HG02798 (cell line): ENCODE results near the gene ACBD6.

Source experiments
- ATAC-seq: cut with Tn5 transposase; IDR thresholded peaks from one replicate; pipeline ENCODE4 v1.9.1; 2021; ENCODE audit warnings: mild to moderate bottlenecking; ENCODE audit not compliant: unreplicated experiment, poor library complexity

Gene ACBD6

GRCh38 chr1:180311011-180311730, 191.2 kb downstream of the ACBD6 start:
- ATAC-seq: no peak

DNA sequence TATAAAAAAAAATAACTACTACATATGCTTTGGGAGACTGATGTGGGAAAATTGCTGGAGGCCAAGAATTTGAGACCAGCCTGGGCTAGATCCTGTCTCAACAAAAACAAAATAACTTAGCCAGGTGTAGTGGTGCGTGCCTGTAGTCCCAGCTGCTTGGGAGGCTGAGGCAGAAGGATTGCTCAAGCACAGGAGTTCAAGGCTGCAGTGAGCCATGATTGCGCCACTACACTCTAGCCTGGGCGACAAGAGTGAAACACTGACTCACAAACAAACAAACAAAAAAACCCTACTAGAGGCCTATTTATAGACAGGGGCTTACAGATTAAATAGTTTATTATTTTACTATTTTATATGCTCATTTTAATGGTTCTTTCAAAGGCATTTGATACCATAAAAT, 192.3 kb downstream of the ACBD6 start:
- no peak for ATAC-seq

DNA sequence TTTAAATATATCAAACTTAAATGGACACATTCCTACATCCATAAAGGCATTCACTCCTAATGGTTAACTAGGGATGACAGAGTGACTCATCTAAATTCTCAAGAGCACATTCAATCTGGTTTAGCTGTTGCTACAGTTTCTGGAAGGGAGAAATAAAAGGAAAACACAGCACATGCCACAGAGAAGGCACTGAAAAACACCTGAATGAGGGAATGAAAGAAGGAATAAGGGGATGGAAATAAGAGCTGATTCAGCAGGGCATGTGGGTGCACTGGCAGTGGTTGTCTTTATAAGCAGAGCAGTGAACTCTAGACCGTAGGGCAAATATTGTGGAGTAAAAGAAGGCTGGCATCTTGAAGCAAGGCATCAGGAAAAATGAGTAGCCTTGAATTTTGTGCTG, 193.0 kb downstream of the ACBD6 start:
- no peak for ATAC-seq

GRCh38 chr1:180301135-180301742, 201.1 kb downstream of the ACBD6 start:
- ATAC-seq: no peak

GRCh38 chr1:180299479-180300221, 202.7 kb downstream of the ACBD6 start:
- no peak for ATAC-seq

GRCh38 chr1:180295999-180296398, 206.4 kb downstream of the ACBD6 start:
- ATAC-seq: no peak

- no peak for ATAC-seq
Observed at GRCh38 chr1:180294711-180295110, 207.7 kb downstream of the ACBD6 start.

DNA sequence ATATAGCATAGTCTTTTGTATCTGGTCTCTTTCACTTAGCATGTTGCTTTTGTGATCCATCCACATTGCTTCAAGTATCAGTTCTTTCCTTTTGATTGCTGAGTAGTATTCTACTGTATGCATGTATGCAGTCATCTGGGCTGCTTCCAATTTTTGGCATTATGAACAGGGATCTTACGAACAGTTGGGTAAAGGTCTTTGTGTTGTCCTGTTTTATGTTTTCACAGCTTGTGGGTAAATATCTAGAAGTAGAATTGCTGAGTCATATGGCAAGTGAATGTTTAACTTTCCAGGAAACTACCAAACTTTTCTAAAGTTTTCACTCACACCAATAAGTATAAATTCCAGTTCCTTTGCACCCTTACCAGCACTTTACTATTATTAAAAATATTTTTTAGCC, 211.4 kb downstream of the ACBD6 start:
- no peak for ATAC-seq

GRCh38 chr1:180290265-180291001, 211.9 kb downstream of the ACBD6 start:
- ATAC-seq: no peak

DNA sequence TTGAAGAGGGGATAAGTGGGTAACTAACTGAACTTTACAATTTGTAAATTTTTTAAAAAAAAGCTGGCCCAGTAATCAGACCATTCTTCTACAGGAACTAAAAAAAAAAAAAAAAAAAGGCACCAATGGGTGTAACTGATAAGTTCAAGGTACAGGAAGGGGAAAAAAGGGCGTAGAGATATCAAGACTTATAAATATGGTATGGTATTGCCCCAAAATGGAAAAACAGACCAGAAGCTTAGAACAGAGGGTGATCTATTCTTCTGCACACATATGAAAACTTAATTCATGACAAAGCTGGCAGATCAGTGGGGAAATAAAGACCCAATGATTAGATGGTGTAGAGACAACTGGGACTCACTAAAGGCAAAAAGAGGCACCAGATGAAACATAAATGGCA, 213.4 kb downstream of the ACBD6 start:
- no peak for ATAC-seq

DNA sequence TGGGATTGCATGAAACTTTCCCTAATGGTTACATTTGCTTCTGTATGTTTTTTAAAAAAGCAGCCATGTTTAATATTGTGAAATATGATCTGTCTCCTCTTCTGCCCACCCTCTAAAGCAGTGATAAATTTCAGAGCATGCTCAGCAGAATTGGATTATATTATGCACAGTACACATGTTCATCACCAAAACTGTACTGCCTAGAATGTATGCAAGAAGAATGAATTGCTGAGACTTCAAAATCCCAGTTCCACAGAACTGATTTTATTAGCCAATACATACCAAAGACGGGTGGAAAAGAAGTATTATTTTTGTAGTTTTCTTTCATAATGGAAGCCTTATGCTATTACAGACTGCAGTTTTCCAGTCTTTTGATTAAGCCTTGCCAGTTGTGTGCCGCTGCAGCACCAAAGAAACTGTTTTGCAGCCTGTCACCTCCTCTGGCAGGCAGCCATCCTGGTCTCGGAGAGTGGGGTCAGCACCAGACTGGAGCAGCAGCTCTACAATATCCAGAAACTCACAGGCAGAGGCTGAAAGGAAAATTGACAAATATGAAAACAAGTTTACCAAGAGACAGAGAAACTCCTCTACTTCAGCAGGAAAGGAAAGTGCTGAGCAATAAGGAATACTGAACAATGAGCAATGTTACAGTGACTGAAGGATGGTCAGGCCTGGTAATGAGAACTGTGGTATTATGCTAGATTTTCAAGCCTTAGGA, 214.2 kb downstream of the ACBD6 start:
- no peak for ATAC-seq

DNA sequence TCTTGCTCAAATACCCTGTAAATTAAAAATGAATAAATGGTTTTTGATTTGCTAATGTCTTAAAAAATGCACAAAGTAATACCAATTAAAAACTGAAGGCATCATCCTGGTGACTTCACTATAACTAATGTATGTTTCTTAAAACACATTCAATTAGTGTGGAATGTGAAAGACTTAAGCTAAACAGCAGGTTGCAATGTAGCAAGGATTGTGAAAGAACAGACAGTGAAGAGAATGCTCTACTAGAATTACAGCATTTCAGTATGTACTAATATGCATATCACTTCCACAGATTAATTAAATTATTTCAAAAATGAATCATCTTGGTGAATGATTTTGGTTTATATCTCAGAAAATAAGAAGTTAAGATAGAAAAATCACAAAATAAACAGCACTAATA, 216.0 kb downstream of the ACBD6 start:
- no peak for ATAC-seq

- no peak for ATAC-seq
Observed at GRCh38 chr1:180283098-180283497, 219.3 kb downstream of the ACBD6 start.

GRCh38 chr1:180282401-180283044, 219.9 kb downstream of the ACBD6 start:
- ATAC-seq: no peak

DNA sequence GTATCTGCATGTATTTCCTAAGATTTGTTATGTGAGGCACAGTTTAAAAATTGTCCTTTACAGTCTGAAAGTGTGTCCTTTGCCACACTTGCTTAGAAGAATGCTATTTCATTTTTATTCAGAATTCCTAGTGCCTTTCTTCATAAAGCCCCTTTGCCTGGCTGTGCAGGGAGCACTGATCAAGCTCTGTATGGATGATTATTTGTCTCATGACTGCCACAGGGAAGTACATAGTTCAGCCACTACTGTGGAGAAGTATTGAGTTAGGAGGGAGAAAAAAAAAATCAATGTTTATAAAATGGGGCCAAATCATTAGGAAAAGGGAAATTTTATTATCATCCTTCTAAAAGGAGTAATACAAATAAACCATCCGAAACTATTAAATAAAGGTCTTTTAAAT, 220.9 kb downstream of the ACBD6 start:
- ATAC-seq: no peak

DNA sequence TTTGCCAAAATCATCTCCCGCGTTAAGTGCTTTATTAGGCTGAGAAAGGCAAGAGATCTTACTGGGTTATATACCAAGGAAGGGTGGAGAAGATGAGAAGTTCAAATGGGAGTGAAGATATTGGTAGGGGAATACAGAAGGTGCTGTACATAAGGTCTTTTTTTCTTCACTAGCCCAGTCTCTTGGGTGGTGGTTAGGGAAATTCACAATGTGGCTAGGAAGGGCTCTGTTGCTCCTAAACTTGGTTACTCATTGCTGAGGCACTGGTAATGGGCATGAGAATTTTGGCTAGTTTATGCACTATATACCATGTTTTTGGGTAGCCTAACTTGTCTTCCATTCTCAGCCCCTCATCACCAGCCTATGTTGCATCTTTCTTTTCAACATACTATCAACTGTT, 221.8 kb downstream of the ACBD6 start:
- ATAC-seq: peak; percentile 67

- no peak for ATAC-seq
Observed at GRCh38 chr1:180279651-180280050, 222.7 kb downstream of the ACBD6 start.

- no peak for ATAC-seq
Observed at GRCh38 chr1:180278596-180279395, 223.6 kb downstream of the ACBD6 start.

GRCh38 chr1:180278194-180278515, 224.2 kb downstream of the ACBD6 start:
- no peak for ATAC-seq
